Measurements from ENCODE around the gene RIT1. TPM values are rescaled to one million over a fixed set of nuclear protein-coding genes. Genes with fewer than 3 reads are reported as not detected.
"Not testable (repeated sequence)": the region's sequence is repeated elsewhere in the genome, so short reads cannot be mapped to it uniquely, and the experiment has no call there.

Gene RIT1
- total and polyA plus RNA-seq, 5 experiments from 2014 or later: 16.4 to 42.5 (median 18.0) TPM

GRCh38 chr1:155932081-155932480 lies 20.9 kb upstream of the RIT1 start:
- Mint-ChIP-seq H3K36me3 (peaks cover 0 to 60% (median 2%) of the 10 kb centered on the region in 3 donors), H3K4me3 (peak overlapping the region in 9 of 10 donors; percentile 26 to 66 (median 53)), H3K27me3 (no peaks in the 10 kb centered on the region), H3K27ac (peak overlapping the region in 7 of 10 donors; percentile 1 to 71 (median 31)), H3K9me3 (no peaks in the 10 kb centered on the region), H3K4me1 (peaks cover 7 to 42% (median 35%) of the 10 kb centered on the region in 4 donors)
- POLR2A ChIA-PET: interaction anchor here (0.8 to 4.2 kb wide), 4 partner anchors 9 to 89 kb away, joined by 3 to 74 read pairs (median 4); partner anchors contain the start of genes ARHGEF2 and SSR2
- no peak for ATAC-seq
- DNase-seq: no peak

- peaks cover 7 to 42% (median 35%) of the 10 kb centered on the region in 4 donors for H3K4me1 Mint-ChIP-seq
- DNase-seq (no peak), ATAC-seq (no peak)
- no peaks in the 10 kb centered on the region for H3K9me3 Mint-ChIP-seq
- no peaks in the 10 kb centered on the region for H3K27me3 Mint-ChIP-seq
- POLR2A ChIA-PET: interaction anchor here (0.7 to 4.2 kb wide), 5 partner anchors 46 to 352 kb away, joined by 3 to 74 read pairs (median 7); partner anchors contain the start of genes ARHGEF2 and SSR2
- peak overlapping the region in 8 of 10 donors; percentile 53 to 84 (median 64) for H3K4me3 Mint-ChIP-seq
- H3K36me3 Mint-ChIP-seq: peaks cover 0 to 66% (median 4%) of the 10 kb centered on the region in 3 donors
- peak overlapping the region in 9 of 10 donors; percentile 31 to 79 (median 56) for H3K27ac Mint-ChIP-seq
Measured at GRCh38 chr1:155931332-155932038, 20.3 kb upstream of the RIT1 start.

- not testable (repeated sequence) for H3K9me3 Mint-ChIP-seq, ATAC-seq, H3K27me3 Mint-ChIP-seq, DNase-seq
- Mint-ChIP-seq H3K4me1 (peaks cover 7 to 44% (median 35%) of the 10 kb centered on the region in 4 donors), H3K36me3 (peaks cover 0 to 73% (median 4%) of the 10 kb centered on the region in 3 donors), H3K27ac (peak overlapping the region; percentile 29 to 78 (median 58)), H3K4me3 (peak overlapping the region; percentile 25 to 84 (median 60))
- POLR2A ChIA-PET: interaction anchor here (0.7 kb wide), 2 partner anchors 50 to 352 kb away, joined by 7 to 8 read pairs; no protein-coding TSS in a partner anchor
Measured at GRCh38 chr1:155930725-155931124, 19.6 kb upstream of the RIT1 start.

GRCh38 chr1:155929057-155929456 lies 17.9 kb upstream of the RIT1 start:
- no peaks in the 10 kb centered on the region for H3K27me3 Mint-ChIP-seq
- peaks cover 9 to 44% (median 35%) of the 10 kb centered on the region in 4 donors for H3K4me1 Mint-ChIP-seq
- no peak for DNase-seq
- no peaks in the 10 kb centered on the region for H3K9me3 Mint-ChIP-seq
- peak overlapping the region in 1 of 10 donors; percentile 33 for H3K4me3 Mint-ChIP-seq
- POLR2A ChIA-PET: no interaction called here
- peak overlapping the region in 4 of 10 donors; percentile 7 to 84 (median 52) for H3K27ac Mint-ChIP-seq
- peaks cover 0 to 89% (median 4%) of the 10 kb centered on the region in 3 donors for H3K36me3 Mint-ChIP-seq
- no peak for ATAC-seq

- DNase-seq (no peak), ATAC-seq (no peak)
- Mint-ChIP-seq H3K27ac (peak overlapping the region in 5 of 10 donors; percentile 10 to 63 (median 35)), H3K27me3 (no peaks in the 10 kb centered on the region), H3K4me3 (no peak overlapping the region), H3K9me3 (no peaks in the 10 kb centered on the region), H3K36me3 (peaks cover 6 to 98% (median 17%) of the 10 kb centered on the region in 3 donors), H3K4me1 (peaks cover 10 to 20% (median 15%) of the 10 kb centered on the region in 4 donors)
- POLR2A ChIA-PET: no interaction called here
Measured at GRCh38 chr1:155925506-155925905, 14.4 kb upstream of the RIT1 start.

GRCh38 chr1:155920717-155921116 lies 9.6 kb upstream of the RIT1 start:
- Mint-ChIP-seq H3K27me3 (no peaks in the 10 kb centered on the region), H3K36me3 (peaks cover 6 to 96% (median 24%) of the 10 kb centered on the region in 3 donors), H3K4me1 (peaks cover 0 to 6% (median 2%) of the 10 kb centered on the region in 4 donors), H3K4me3 (no peak overlapping the region), H3K9me3 (no peaks in the 10 kb centered on the region), H3K27ac (no peak overlapping the region)
- no peak for DNase-seq
- POLR2A ChIA-PET: no interaction called here
- ATAC-seq: no peak

GRCh38 chr1:155919801-155920200 lies 8.7 kb upstream of the RIT1 start:
- peak overlapping the region in 3 of 10 donors; percentile 9 to 54 (median 53) for H3K27ac Mint-ChIP-seq
- POLR2A ChIA-PET: no interaction called here
- H3K27me3 Mint-ChIP-seq: no peaks in the 10 kb centered on the region
- ATAC-seq (no peak), DNase-seq (no peak)
- peaks cover 0 to 6% (median 2%) of the 10 kb centered on the region in 4 donors for H3K4me1 Mint-ChIP-seq
- H3K36me3 Mint-ChIP-seq: peaks cover 6 to 94% (median 24%) of the 10 kb centered on the region in 3 donors
- no peak overlapping the region for H3K4me3 Mint-ChIP-seq
- no peaks in the 10 kb centered on the region for H3K9me3 Mint-ChIP-seq

- Mint-ChIP-seq H3K4me3 (no peak overlapping the region), H3K27me3 (no peaks in the 10 kb centered on the region), H3K9me3 (no peaks in the 10 kb centered on the region), H3K4me1 (peaks cover 0 to 6% (median 2%) of the 10 kb centered on the region in 4 donors), H3K36me3 (peaks cover 6 to 95% (median 26%) of the 10 kb centered on the region in 3 donors), H3K27ac (no peak overlapping the region)
- ATAC-seq (no peak), DNase-seq (no peak)
- POLR2A ChIA-PET: interaction anchor here (0.6 kb wide), 1 partner anchor 396 kb away, joined by 3 read pairs; no protein-coding TSS in a partner anchor
Measured at GRCh38 chr1:155918660-155919059, 7.5 kb upstream of the RIT1 start.

- no peak for ATAC-seq
- POLR2A ChIA-PET: no interaction called here
- H3K36me3 Mint-ChIP-seq: peaks cover 0 to 87% (median 11%) of the 10 kb centered on the region in 3 donors
- peak overlapping the region in 2 of 10 donors; percentile 25 to 62 for H3K27ac Mint-ChIP-seq
- peaks cover 13 to 25% (median 22%) of the 10 kb centered on the region in 4 donors for H3K4me1 Mint-ChIP-seq
- DNase-seq: no peak
- no peaks in the 10 kb centered on the region for H3K27me3 Mint-ChIP-seq
- H3K4me3 Mint-ChIP-seq: no peak overlapping the region
- no peaks in the 10 kb centered on the region for H3K9me3 Mint-ChIP-seq
Measured at GRCh38 chr1:155913969-155914757, 3.0 kb upstream of the RIT1 start.

- H3K27me3 Mint-ChIP-seq: no peaks in the 10 kb centered on the region
- POLR2A ChIA-PET: interaction anchor here (0.8 to 1.1 kb wide), 2 partner anchors 45 to 78 kb away, joined by 3 to 6 read pairs; no protein-coding TSS in a partner anchor
- H3K4me3 Mint-ChIP-seq: peak overlapping the region in 9 of 10 donors; percentile 95 to 100 (median 97)
- ATAC-seq (no peak), DNase-seq (no peak)
- H3K27ac Mint-ChIP-seq: peak overlapping the region; percentile 84 to 99 (median 98)
- H3K36me3 Mint-ChIP-seq: peaks cover 0 to 86% (median 11%) of the 10 kb centered on the region in 3 donors
- H3K4me1 Mint-ChIP-seq: peaks cover 13 to 33% (median 26%) of the 10 kb centered on the region in 4 donors
- no peaks in the 10 kb centered on the region for H3K9me3 Mint-ChIP-seq
Measured at GRCh38 chr1:155912056-155912536, 947 bp upstream of the RIT1 start.

GRCh38 chr1:155910621-155911121 lies 478 bp downstream of the RIT1 start:
- ATAC-seq (peak; percentile 50 to 62), DNase-seq (peak in 3 of 10 donors; percentile 14 to 31 (median 18))
- Mint-ChIP-seq H3K9me3 (no peaks in the 10 kb centered on the region), H3K27ac (peak overlapping the region; percentile 73 to 99 (median 98)), H3K4me1 (peaks cover 13 to 33% (median 27%) of the 10 kb centered on the region in 4 donors), H3K4me3 (peak overlapping the region; percentile 95 to 100 (median 98)), H3K36me3 (peaks cover 0 to 84% (median 7%) of the 10 kb centered on the region in 3 donors), H3K27me3 (no peaks in the 10 kb centered on the region)
- POLR2A ChIA-PET: interaction anchor here (0.6 to 0.8 kb wide), 2 partner anchors 35 to 338 kb away, joined by 3 read pairs; no protein-coding TSS in a partner anchor

- ATAC-seq (no peak), DNase-seq (no peak)
- H3K4me3 Mint-ChIP-seq: peak overlapping the region; percentile 95 to 100 (median 98)
- peaks cover 0 to 83% (median 7%) of the 10 kb centered on the region in 3 donors for H3K36me3 Mint-ChIP-seq
- H3K27ac Mint-ChIP-seq: peak overlapping the region; percentile 56 to 99 (median 96)
- peaks cover 13 to 33% (median 27%) of the 10 kb centered on the region in 4 donors for H3K4me1 Mint-ChIP-seq
- POLR2A ChIA-PET: interaction anchor here (0.6 to 1.1 kb wide), 3 partner anchors 25 to 339 kb away, joined by 3 to 4 read pairs (median 3); partner anchors contain the start of gene KHDC4
- no peaks in the 10 kb centered on the region for H3K27me3 Mint-ChIP-seq
- no peaks in the 10 kb centered on the region for H3K9me3 Mint-ChIP-seq
Measured at GRCh38 chr1:155909894-155910293, 1.3 kb downstream of the RIT1 start.
